ENCODE results near the gene RPS6KA5. TPM values are rescaled to one million over a fixed set of nuclear protein-coding genes. Genes with fewer than 3 reads are reported as not detected.

RPS6KA5 gene
- total and polyA plus RNA-seq, 9 of the 15 experiments (the other 6 are each of a cell fraction or from before 2014, with no cell fraction given), result 0.88 to 7.7 (median 4.7) TPM

DNA sequence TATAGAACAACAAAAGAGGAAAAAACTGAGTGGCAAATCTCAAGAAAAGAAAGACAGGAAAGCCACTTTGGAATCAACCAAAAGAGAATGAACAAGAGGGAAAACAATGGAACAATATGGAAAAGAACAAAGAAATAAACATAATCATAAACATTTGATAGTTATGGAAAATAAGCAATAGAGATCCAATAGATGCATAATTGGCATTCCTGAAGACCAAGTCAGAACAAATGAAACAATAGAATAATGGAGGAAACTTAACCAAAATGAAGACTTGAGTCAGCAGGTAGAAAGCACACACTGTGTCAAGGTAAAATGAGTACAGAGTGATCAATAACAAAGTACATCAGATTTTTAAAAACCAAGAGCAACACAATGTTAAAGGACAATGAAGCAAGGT is 10.1 kb upstream of the RPS6KA5 start:
- no peak for DNase-seq (ENCODE audit: extremely low read depth in 1 of 4, low spot score in 3 of 4)
- intact Hi-C loops (cut with micrococcal nuclease), result no loop called here
- CTCF ChIA-PET (ENCODE audit: low intra/inter-chr PET ratio), result interaction anchor here (0.6 kb wide), 1 partner anchor 50 kb away, joined by 3 read pairs; no protein-coding TSS in a partner anchor
- no peak for FAIRE-seq
- Histone ChIP-seq H2AFZ (ENCODE audit: low read depth, low read length) (no peak overlapping the region), H3K4me1 (replicated peaks in 1 of 2; ENCODE audit: control insufficient read depth in 2 of 2, insufficient read depth in 2 of 2, low read length in 2 of 2) (no peaks in the 10 kb centered on the region; a peak in 1 of 5 replicates), H3K9me3 (replicated peaks; ENCODE audit: control insufficient read depth, insufficient read depth, low read depth, low read length) (no peaks in the 10 kb centered on the region), H4K20me1 (replicated peaks; ENCODE audit: control insufficient read depth, insufficient read depth, low read length) (no peaks in the 10 kb centered on the region), H3K4me2 (ENCODE audit: insufficient read depth, low read length) (no peak overlapping the region), H3K27ac (ENCODE audit: extremely low read depth, low read depth, low read length) (no peak overlapping the region), H3K27me3 (ENCODE audit: control insufficient read depth in 2 of 2, insufficient read depth in 2 of 2, low read length in 2 of 2) (no peaks in the 10 kb centered on the region), H3K9me1 (ENCODE audit: control insufficient read depth, insufficient read depth, low read length) (no peaks in the 10 kb centered on the region), H3K4me3 (no peak overlapping the region), H3K79me2 (ENCODE audit: control insufficient read depth, insufficient read depth, low read length) (no peaks in the 10 kb centered on the region), H3K36me3 (ENCODE audit: control insufficient read depth, insufficient read depth, low read length) (no peaks in the 10 kb centered on the region), H3K9ac (ENCODE audit: insufficient read depth in 1 of 2, low read depth in 2 of 2, low read length in 2 of 2) (no peak overlapping the region)
- POLR2A ChIA-PET, result no interaction called here
- TF ChIP-seq ESRRB (CRISPR knock-in tag; IDR thresholded peaks at IDR 0.05; ENCODE audit: borderline replicate concordance) (no peak), PHTF2 (CRISPR knock-in tag; IDR thresholded peaks at IDR 0.05) (no peak), ZNF589 (CRISPR knock-in tag; IDR thresholded peaks at IDR 0.05; ENCODE audit: low read depth) (no peak)
- BruUV-seq (replicated peaks), result no TSS peak
- in situ Hi-C loops (cut with MboI), result no loop called here
- no peak for ATAC-seq

DNA sequence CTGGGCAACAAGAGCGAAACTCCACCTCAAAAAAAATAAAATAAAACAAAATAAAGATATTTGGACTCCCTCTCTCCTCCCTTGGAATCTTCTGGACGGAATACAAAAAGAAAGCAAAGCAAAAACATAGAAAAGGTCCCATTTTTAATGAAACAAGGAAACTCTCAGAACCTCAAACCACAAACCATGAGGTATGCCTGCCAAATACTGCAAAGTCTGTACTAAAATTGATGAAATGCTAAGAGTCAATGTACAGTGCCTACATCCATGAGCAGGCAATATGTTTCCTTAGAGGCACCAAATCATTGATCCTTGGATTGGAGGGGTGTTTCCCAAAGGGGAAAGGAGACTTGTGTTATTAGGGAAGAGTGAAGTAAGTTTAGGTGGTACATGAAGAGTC is 8.2 kb upstream of the RPS6KA5 start:
- FAIRE-seq (no peak), DNase-seq (ENCODE audit: extremely low read depth in 1 of 4, low spot score in 3 of 4) (no peak), ATAC-seq (no peak)
- no TSS peak for BruUV-seq (replicated peaks)
- intact Hi-C loops (cut with micrococcal nuclease) (no loop called here), in situ Hi-C loops (cut with MboI) (no loop called here)
- H4K20me1 ChIP-seq (replicated peaks; ENCODE audit: control insufficient read depth, insufficient read depth, low read length), result no peaks in the 10 kb centered on the region
- H3K9me3 ChIP-seq (replicated peaks; ENCODE audit: control insufficient read depth, insufficient read depth, low read depth, low read length), result no peaks in the 10 kb centered on the region
- no peaks in the 10 kb centered on the region for H3K27me3 ChIP-seq (ENCODE audit: control insufficient read depth in 2 of 2, insufficient read depth in 2 of 2, low read length in 2 of 2)
- H3K4me1 ChIP-seq (replicated peaks in 1 of 2; ENCODE audit: control insufficient read depth in 2 of 2, insufficient read depth in 2 of 2, low read length in 2 of 2), result no peaks in the 10 kb centered on the region; a peak in 1 of 5 replicates
- no peak overlapping the region for H3K9ac ChIP-seq (ENCODE audit: insufficient read depth in 1 of 2, low read depth in 2 of 2, low read length in 2 of 2)
- no peak overlapping the region for H3K4me3 ChIP-seq
- no peak overlapping the region for H2AFZ ChIP-seq (ENCODE audit: low read depth, low read length)
- no peaks in the 10 kb centered on the region for H3K36me3 ChIP-seq (ENCODE audit: control insufficient read depth, insufficient read depth, low read length)
- no peaks in the 10 kb centered on the region for H3K79me2 ChIP-seq (ENCODE audit: control insufficient read depth, insufficient read depth, low read length)
- no peak overlapping the region for H3K27ac ChIP-seq (ENCODE audit: extremely low read depth, low read depth, low read length)
- ChIA-PET CTCF (ENCODE audit: low intra/inter-chr PET ratio) (no interaction called here), POLR2A (no interaction called here)
- H3K4me2 ChIP-seq (ENCODE audit: insufficient read depth, low read length), result no peak overlapping the region
- H3K9me1 ChIP-seq (ENCODE audit: control insufficient read depth, insufficient read depth, low read length), result no peaks in the 10 kb centered on the region
- WGBS (ENCODE audit: insufficient coverage, low coverage, missing lambda C conversion rate), result 61% methylated on average over 2 of the region's 2 CpGs
- TF ChIP-seq ZNF766 (CRISPR knock-in tag; conservative IDR thresholded peaks at IDR 0.05) (no peak), EGR1 (conservative IDR thresholded peaks at IDR 0.05) (no peak), BCOR (IDR thresholded peaks at IDR 0.05) (no peak), NCOA4 (IDR thresholded peaks at IDR 0.05; ENCODE audit: partially characterized antibody) (no peak), ESRRB (CRISPR knock-in tag; IDR thresholded peaks at IDR 0.05; ENCODE audit: borderline replicate concordance) (no peak), MCM7 (IDR thresholded peaks at IDR 0.05) (no peak), NFATC3 (IDR thresholded peaks at IDR 0.05) (no peak), GATAD2B (IDR thresholded peaks at IDR 0.05; ENCODE audit: borderline replicate concordance) (no peak), TRIM28 (IDR thresholded peaks at IDR 0.05) (no peak), ZNF444 (CRISPR knock-in tag; IDR thresholded peaks at IDR 0.05) (no peak)
- TF ChIP-seq, protein P1, sequence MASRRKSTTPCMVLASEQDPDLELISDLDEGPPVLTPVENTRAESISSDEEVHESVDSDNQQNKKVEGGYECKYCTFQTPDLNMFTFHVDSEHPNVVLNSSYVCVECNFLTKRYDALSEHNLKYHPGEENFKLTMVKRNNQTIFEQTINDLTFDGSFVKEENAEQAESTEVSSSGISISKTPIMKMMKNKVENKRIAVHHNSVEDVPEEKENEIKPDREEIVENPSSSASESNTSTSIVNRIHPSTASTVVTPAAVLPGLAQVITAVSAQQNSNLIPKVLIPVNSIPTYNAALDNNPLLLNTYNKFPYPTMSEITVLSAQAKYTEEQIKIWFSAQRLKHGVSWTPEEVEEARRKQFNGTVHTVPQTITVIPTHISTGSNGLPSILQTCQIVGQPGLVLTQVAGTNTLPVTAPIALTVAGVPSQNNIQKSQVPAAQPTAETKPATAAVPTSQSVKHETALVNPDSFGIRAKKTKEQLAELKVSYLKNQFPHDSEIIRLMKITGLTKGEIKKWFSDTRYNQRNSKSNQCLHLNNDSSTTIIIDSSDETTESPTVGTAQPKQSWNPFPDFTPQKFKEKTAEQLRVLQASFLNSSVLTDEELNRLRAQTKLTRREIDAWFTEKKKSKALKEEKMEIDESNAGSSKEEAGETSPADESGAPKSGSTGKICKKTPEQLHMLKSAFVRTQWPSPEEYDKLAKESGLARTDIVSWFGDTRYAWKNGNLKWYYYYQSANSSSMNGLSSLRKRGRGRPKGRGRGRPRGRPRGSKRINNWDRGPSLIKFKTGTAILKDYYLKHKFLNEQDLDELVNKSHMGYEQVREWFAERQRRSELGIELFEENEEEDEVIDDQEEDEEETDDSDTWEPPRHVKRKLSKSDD (conservative IDR thresholded peaks at IDR 0.05; ENCODE audit: low read length), result no peak
- TF ChIP-seq, protein P2, sequence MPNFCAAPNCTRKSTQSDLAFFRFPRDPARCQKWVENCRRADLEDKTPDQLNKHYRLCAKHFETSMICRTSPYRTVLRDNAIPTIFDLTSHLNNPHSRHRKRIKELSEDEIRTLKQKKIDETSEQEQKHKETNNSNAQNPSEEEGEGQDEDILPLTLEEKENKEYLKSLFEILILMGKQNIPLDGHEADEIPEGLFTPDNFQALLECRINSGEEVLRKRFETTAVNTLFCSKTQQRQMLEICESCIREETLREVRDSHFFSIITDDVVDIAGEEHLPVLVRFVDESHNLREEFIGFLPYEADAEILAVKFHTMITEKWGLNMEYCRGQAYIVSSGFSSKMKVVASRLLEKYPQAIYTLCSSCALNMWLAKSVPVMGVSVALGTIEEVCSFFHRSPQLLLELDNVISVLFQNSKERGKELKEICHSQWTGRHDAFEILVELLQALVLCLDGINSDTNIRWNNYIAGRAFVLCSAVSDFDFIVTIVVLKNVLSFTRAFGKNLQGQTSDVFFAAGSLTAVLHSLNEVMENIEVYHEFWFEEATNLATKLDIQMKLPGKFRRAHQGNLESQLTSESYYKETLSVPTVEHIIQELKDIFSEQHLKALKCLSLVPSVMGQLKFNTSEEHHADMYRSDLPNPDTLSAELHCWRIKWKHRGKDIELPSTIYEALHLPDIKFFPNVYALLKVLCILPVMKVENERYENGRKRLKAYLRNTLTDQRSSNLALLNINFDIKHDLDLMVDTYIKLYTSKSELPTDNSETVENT (CRISPR knock-in tag; IDR thresholded peaks at IDR 0.05), result no peak
